LNCAP (cell line): ENCODE data around the gene TMCC1.

Experiments
- TF ChIP-seq, protein P1 (sequence below): fragments of 450-650 bp; IDR thresholded peaks from 2 replicates; pipeline ENCODE4 v1.5.1; 2017; ENCODE audit warnings: mild to moderate bottlenecking

TMCC1 gene

DNA sequence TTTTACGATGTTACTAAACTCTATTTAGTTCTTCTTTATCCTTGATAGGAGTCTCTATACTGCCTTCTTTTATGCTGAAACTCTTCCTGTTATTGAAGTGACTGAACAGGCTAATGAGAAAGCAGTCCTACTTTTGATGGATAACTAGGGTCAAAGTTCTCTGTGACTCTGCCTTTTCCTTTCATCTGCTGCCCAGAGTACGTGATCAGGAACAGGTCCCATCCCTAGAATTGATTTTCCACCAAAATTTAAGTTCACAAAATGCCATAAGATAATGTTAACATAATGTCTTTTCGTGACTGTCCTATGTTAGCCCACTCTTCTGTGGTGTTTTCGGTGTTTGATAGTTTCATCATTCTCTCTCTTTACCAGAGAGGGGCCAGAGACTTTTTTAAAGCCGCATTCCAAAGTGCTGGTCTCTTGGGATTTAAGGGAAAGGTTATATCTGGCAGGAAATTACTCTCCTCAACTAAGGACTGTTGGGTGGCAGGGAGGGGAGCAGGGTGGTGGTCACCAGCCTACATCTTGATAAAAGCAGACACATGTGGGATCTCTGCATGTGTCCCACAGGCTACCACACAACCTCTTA, 236.8 kb downstream of the TMCC1 start:
- TF ChIP-seq, protein P1, sequence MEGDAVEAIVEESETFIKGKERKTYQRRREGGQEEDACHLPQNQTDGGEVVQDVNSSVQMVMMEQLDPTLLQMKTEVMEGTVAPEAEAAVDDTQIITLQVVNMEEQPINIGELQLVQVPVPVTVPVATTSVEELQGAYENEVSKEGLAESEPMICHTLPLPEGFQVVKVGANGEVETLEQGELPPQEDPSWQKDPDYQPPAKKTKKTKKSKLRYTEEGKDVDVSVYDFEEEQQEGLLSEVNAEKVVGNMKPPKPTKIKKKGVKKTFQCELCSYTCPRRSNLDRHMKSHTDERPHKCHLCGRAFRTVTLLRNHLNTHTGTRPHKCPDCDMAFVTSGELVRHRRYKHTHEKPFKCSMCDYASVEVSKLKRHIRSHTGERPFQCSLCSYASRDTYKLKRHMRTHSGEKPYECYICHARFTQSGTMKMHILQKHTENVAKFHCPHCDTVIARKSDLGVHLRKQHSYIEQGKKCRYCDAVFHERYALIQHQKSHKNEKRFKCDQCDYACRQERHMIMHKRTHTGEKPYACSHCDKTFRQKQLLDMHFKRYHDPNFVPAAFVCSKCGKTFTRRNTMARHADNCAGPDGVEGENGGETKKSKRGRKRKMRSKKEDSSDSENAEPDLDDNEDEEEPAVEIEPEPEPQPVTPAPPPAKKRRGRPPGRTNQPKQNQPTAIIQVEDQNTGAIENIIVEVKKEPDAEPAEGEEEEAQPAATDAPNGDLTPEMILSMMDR: no peak

DNA sequence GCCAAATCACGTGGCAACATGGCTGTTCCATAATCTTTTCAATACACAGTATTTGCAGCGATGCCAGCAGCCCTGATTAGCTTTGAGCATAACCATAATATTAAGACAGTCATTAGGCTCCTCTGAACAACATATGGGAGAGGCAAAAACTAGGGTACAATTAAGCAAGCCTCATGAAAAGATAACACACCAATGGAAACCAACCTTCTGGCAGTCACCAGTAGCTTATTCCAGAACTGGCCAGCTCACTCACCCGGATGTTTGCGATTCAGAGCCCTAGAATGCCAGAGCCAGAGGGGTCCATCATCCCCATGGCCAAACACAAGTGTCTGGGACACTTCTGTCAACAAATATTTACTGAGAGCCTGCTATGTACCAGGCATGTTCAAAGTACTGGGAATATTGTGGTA, 238.2 kb downstream of the TMCC1 start:
- TF ChIP-seq, protein P1: no peak

DNA sequence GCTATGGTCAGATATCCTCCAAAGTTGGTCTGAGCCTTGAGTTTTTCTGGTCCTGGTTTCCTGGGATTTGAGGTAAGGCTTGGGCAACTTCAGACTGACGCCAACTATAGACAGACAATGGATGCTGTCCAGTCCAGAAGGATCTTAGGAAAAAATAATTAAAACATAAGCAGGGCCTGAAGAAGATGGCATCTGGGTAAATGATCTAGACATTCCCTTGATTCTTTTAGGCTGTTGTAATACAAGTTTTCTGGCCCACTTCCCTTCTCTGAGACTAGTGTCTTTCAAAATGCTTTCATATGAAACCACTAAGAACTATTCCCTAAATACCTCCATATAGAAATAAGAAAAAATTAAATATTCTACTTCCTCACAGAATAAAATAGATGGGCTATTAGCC, 239.4 kb downstream of the TMCC1 start:
- TF ChIP-seq, protein P1: no peak

DNA sequence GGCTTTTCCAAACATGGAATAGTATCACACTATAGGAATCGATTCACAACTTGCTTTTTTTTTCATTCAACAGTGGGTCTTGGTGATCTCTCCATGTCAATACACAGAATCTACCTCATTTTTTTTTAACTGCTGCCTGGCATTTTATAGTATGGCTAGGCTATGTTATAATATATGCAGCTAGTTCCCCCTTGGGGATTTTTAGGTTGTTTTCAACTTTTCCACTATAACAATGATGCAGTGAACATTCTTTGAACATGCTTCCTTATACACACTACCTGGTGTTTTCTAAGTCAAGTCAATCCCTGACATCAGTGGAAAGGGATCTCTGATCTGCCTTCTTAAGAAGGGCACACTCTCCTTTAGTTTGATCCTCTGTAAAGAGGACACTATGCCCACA, 240.5 kb downstream of the TMCC1 start:
- TF ChIP-seq, protein P1: no peak

DNA sequence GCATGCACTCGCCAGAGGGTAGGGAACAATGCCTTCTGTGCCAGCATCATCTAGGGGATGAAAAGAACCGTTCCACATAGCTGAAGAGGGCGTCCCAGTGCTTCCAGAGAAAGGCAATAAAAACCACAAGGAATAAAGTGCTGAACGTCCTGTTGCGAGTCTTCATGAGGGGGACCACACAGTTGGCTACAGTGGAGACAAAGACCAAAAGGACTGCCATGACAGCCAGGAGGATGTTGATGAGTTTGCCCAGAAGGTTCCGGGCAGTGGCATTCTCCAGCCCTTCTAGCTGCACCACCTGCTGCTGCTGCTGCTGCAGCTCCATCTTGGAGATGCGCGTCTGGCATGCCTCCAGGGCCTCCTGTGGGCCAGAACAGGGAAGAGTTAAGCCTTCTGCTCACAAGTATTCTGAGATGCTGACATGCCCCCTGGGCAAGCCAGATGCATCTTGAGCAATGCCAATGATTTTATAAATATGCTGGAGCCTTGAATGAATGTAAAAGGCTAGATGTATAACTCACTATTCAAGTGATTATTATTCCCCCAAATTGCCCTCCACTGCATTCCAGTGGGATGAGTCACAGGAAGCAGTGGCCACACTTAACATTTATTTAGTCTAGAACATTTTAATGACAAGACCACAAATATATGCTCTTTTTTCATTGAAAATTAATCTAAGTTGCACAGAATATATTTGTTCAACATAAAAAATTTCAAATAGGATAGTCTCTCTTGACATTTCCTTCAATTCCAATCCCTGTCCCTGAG, 241.9 kb downstream of the TMCC1 start:
- TF ChIP-seq, protein P1: no peak

DNA sequence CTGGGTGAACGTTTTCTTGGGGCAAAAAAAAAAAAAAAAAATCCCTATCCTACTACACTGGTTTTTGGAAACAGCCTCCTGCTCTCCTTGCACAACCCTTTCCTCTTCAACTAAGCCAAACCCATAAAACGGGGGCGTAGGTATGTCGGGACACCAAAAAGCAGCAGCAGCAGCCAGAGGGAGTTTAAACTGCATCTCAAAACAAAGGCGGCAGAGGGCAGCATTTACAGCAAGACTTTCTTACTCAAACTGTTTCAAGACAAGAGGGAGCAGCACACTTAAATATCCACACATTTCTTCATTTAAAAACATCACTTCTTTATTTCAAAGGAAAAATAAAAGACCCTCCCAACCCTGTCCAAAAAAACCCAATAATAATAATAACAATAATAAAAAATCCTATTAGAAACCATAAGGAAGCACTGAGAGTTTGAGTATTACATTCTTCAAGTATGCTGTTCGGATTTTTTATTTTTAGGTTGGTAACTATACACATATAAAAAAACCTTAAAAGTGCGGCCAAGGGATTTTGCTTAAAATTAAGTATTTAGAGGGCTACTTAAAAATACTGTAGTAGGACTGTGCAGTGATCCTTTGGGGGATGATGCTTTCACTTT, 243.1 kb downstream of the TMCC1 start:
- TF ChIP-seq, protein P1: peak; percentile 74

DNA sequence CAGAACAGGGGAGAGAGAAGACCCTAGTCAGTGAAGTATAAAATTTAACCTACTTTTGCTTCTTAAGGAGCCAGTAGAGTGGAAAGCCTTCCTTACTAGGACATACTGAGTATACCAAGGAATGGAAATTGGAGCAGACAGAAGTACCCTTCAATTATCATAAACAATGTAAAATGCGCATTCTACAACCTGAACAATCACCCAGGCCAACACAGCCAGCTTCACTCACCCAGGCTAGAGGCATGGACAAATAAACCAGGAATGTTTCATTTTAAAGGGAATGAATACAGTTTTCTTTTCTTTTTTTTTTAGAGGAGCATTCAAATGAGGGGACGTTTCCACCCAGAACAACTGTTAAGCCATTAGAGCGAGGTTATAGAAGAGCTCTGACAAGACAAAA, 245.1 kb downstream of the TMCC1 start:
- TF ChIP-seq, protein P1: no peak
